HEK293 (cell line): ENCODE measurements around the gene CACNB4.

ENCODE experiments used
- SP2 ChIP-seq: fragments of 450-650 bp; formaldehyde crosslinking; IDR thresholded peaks from 2 replicates; pipeline ENCODE4 v1.5.1; 2016; ENCODE audit warnings: missing biosample characterization, missing genetic modification characterization
- WT1 ChIP-seq: fragments of 450-650 bp; formaldehyde crosslinking; IDR thresholded peaks from 2 replicates; pipeline ENCODE4 v1.5.1; 2016; ENCODE audit warnings: missing biosample characterization, missing genetic modification characterization
- ZBTB7A ChIP-seq: fragments of 450-650 bp; formaldehyde crosslinking; IDR thresholded peaks from 2 replicates; pipeline ENCODE4 v1.5.1; 2016; ENCODE audit warnings: low read depth, missing biosample characterization, missing genetic modification characterization
- ZBTB8A ChIP-seq: fragments of 450-650 bp; formaldehyde crosslinking; IDR thresholded peaks from 2 replicates; pipeline ENCODE4 v1.5.1; 2016; ENCODE audit warnings: missing biosample characterization, missing genetic modification characterization
- ZFP3 ChIP-seq: fragments of 450-650 bp; formaldehyde crosslinking; IDR thresholded peaks from 2 replicates; pipeline ENCODE4 v1.5.1; 2016; ENCODE audit warnings: low read depth, missing biosample characterization, missing genetic modification characterization
- ZNF157 ChIP-seq: fragments of 450-650 bp; formaldehyde crosslinking; IDR thresholded peaks from 2 replicates; pipeline ENCODE4 v1.5.1; 2016; ENCODE audit warnings: missing biosample characterization, missing genetic modification characterization
- ZNF24 ChIP-seq: fragments of 450-650 bp; formaldehyde crosslinking; IDR thresholded peaks from 2 replicates; pipeline ENCODE4 v1.5.1; 2016; ENCODE audit warnings: missing biosample characterization, missing genetic modification characterization
- ZNF354C ChIP-seq: fragments of 450-650 bp; formaldehyde crosslinking; IDR thresholded peaks from 2 replicates; pipeline ENCODE4 v1.5.1; 2016; ENCODE audit warnings: missing biosample characterization, missing genetic modification characterization, low read depth, borderline replicate concordance
- ZNF660 ChIP-seq: fragments of 450-650 bp; IDR thresholded peaks from 2 replicates; pipeline ENCODE4 v1.5.1; 2018; ENCODE audit warnings: missing biosample characterization, mild to moderate bottlenecking, missing genetic modification characterization
- ZNF837 ChIP-seq: fragments of 450-650 bp; formaldehyde crosslinking; IDR thresholded peaks from 2 replicates; pipeline ENCODE4 v1.5.1; 2016; ENCODE audit warnings: missing biosample characterization, missing genetic modification characterization
- TF ChIP-seq, protein P1 (sequence below): fragments of 450-650 bp; formaldehyde crosslinking; IDR thresholded peaks from 2 replicates; pipeline ENCODE4 v1.5.1; 2016; ENCODE audit warnings: missing biosample characterization, missing genetic modification characterization

DNA sequence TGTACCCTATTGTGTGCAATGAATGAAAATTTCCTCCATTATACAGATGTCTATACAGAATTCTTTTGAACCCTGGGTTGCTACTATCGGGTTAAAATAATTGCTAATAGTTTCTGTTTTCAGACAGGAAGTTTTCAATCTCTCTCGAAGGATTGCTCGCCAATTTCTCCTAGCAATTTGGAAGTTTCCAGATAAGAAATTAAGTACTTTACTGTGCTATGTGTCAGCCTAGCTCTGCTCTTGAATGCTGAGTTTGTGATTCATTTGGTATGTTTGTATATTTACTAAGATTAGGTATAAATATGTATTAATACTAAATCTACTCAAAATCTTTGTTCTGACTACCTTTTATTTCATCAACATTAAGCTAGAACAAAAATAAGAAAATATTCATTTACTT lies 196.0 kb downstream of the CACNB4 start:
- no peak for TF ChIP-seq ZNF354C
- no peak for TF ChIP-seq ZNF157
- TF ChIP-seq SP2 (tag by site-specific recombination): no peak
- TF ChIP-seq, protein P1, sequence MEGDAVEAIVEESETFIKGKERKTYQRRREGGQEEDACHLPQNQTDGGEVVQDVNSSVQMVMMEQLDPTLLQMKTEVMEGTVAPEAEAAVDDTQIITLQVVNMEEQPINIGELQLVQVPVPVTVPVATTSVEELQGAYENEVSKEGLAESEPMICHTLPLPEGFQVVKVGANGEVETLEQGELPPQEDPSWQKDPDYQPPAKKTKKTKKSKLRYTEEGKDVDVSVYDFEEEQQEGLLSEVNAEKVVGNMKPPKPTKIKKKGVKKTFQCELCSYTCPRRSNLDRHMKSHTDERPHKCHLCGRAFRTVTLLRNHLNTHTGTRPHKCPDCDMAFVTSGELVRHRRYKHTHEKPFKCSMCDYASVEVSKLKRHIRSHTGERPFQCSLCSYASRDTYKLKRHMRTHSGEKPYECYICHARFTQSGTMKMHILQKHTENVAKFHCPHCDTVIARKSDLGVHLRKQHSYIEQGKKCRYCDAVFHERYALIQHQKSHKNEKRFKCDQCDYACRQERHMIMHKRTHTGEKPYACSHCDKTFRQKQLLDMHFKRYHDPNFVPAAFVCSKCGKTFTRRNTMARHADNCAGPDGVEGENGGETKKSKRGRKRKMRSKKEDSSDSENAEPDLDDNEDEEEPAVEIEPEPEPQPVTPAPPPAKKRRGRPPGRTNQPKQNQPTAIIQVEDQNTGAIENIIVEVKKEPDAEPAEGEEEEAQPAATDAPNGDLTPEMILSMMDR: no peak
- TF ChIP-seq ZNF24 (tag by site-specific recombination): no peak
- TF ChIP-seq ZNF660 (tag by site-specific recombination): no peak
- no peak for TF ChIP-seq WT1
- TF ChIP-seq ZNF837: no peak
- TF ChIP-seq ZBTB8A (tag by site-specific recombination): no peak
- no peak for TF ChIP-seq ZBTB7A (tag by site-specific recombination)
- no peak for TF ChIP-seq ZFP3 (tag by site-specific recombination)
